ENCODE data around the gene PHOSPHO2. TPM values are rescaled to one million over a fixed set of nuclear protein-coding genes. Genes with fewer than 3 reads are reported as not detected.

Gene PHOSPHO2
- total and polyA plus RNA-seq, 10 of the 15 experiments (the other 5 are each of a cell fraction or from before 2014, with no cell fraction given): 2.7 to 7.6 (median 4.2) TPM

DNA sequence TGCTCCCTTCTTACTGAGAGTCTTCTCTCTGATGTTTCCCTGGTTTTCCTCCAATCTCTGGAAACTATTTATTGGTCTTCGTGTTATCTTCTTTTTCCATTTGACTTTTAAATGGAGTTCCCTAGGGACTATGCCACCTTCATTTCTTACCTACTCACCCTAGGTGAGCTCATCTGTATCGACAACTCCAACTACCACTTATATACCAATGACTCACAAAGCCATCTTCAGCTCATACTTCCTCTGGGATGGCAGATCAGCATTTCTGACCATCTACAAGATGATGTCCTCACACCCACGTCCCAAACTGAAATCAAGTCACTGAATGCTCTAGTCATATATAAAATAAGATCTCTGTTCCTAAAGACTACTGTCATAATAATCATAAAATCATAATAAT lies 40.6 kb upstream of the PHOSPHO2 start (continued):
- TF ChIP-seq, protein P1, sequence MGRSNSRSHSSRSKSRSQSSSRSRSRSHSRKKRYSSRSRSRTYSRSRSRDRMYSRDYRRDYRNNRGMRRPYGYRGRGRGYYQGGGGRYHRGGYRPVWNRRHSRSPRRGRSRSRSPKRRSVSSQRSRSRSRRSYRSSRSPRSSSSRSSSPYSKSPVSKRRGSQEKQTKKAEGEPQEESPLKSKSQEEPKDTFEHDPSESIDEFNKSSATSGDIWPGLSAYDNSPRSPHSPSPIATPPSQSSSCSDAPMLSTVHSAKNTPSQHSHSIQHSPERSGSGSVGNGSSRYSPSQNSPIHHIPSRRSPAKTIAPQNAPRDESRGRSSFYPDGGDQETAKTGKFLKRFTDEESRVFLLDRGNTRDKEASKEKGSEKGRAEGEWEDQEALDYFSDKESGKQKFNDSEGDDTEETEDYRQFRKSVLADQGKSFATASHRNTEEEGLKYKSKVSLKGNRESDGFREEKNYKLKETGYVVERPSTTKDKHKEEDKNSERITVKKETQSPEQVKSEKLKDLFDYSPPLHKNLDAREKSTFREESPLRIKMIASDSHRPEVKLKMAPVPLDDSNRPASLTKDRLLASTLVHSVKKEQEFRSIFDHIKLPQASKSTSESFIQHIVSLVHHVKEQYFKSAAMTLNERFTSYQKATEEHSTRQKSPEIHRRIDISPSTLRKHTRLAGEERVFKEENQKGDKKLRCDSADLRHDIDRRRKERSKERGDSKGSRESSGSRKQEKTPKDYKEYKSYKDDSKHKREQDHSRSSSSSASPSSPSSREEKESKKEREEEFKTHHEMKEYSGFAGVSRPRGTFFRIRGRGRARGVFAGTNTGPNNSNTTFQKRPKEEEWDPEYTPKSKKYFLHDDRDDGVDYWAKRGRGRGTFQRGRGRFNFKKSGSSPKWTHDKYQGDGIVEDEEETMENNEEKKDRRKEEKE (IDR thresholded peaks at IDR 0.05): no peak
- no peak for TF ChIP-seq TBL1XR1 (IDR thresholded peaks at IDR 0.05; ENCODE audit: low read depth, low read length)
- TF ChIP-seq, protein P2, sequence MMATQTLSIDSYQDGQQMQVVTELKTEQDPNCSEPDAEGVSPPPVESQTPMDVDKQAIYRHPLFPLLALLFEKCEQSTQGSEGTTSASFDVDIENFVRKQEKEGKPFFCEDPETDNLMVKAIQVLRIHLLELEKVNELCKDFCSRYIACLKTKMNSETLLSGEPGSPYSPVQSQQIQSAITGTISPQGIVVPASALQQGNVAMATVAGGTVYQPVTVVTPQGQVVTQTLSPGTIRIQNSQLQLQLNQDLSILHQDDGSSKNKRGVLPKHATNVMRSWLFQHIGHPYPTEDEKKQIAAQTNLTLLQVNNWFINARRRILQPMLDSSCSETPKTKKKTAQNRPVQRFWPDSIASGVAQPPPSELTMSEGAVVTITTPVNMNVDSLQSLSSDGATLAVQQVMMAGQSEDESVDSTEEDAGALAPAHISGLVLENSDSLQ (IDR thresholded peaks at IDR 0.05): no peak

DNA sequence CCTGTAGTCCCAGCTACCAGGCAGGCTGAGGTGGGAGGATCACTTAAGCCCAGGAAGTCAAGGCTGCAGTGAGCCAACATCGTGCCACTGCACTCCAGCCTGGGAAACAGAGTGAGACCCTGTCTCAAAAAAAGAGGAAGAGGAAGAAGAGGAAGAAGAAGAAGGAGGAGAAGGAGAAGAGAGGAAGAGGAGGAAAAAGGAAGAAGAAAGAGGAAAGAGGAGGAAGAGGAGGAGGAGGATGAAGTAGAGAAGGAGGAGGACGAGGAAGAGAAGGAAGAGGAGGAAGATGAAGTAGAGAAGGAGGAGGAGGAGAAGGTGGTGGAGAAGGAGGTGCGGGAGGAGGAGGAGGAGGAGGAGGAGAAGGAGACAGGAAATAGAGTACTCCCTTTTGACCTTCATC lies 38.1 kb upstream of the PHOSPHO2 start:
- WGBS (ENCODE audit: insufficient coverage, insufficient replicate concordance, low lambda C conversion rate, missing lambda C conversion rate): 28% methylated on average over 3 of the region's 3 CpGs
- SMC1A ChIA-PET (ENCODE audit: uncharacterized antibody, unreplicated experiment): interaction anchor here (1.2 to 1.3 kb wide), 2 partner anchors 9 to 83 kb away, joined by 4 to 6 read pairs; partner anchors contain the start of gene FASTKD1
- no peak for FAIRE-seq

More for the DNA sequence above, 38.1 kb upstream of the PHOSPHO2 start:
- Histone ChIP-seq H3K27ac (ENCODE audit: control insufficient read depth, insufficient read depth) (no peak overlapping the region), H4K20me1 (ENCODE audit: control insufficient read depth, insufficient read depth) (no peaks in the 10 kb centered on the region), H3K4me1 (ENCODE audit: control insufficient read depth, insufficient read depth, low read length) (no peaks in the 10 kb centered on the region; the same call in 1 of the 2 replicates), H3K9me3 (replicated peaks; ENCODE audit: control insufficient read depth, insufficient read depth, low read length) (no peaks in the 10 kb centered on the region), H3K36me3 (ENCODE audit: control insufficient read depth in 2 of 2, insufficient read depth in 2 of 2, low read length in 1 of 2) (no peaks in the 10 kb centered on the region), H2AFZ (ENCODE audit: control insufficient read depth, low read depth, low read length) (no peak overlapping the region), H3K79me2 (ENCODE audit: control insufficient read depth, insufficient read depth, low read length) (no peaks in the 10 kb centered on the region), H3K4me3 (no peak overlapping the region), H3K27me3 (replicated peaks in 1 of 2; ENCODE audit: control insufficient read depth in 2 of 2, insufficient read depth in 2 of 2, low read length in 1 of 2) (no peaks in the 10 kb centered on the region), H3K4me2 (ENCODE audit: control insufficient read depth, insufficient read depth) (no peak overlapping the region), H3K9ac (ENCODE audit: control insufficient read depth, insufficient read depth, low read length) (no peak overlapping the region)
- in situ Hi-C loops (cut with MboI): no loop called here
- intact Hi-C loops (cut with micrococcal nuclease; ENCODE audit: unreplicated experiment): no loop called here
- no TSS peak for BruUV-seq (replicated peaks)
- CTCF ChIA-PET: interaction anchor here (1.2 to 1.7 kb wide), 3 partner anchors 12 to 21 kb away, joined by 3 to 5 read pairs (median 4); no protein-coding TSS in a partner anchor
- no peak for ATAC-seq
- DNase-seq (ENCODE audit: low read depth, low spot score): no peak
- TF ChIP-seq, protein P3, sequence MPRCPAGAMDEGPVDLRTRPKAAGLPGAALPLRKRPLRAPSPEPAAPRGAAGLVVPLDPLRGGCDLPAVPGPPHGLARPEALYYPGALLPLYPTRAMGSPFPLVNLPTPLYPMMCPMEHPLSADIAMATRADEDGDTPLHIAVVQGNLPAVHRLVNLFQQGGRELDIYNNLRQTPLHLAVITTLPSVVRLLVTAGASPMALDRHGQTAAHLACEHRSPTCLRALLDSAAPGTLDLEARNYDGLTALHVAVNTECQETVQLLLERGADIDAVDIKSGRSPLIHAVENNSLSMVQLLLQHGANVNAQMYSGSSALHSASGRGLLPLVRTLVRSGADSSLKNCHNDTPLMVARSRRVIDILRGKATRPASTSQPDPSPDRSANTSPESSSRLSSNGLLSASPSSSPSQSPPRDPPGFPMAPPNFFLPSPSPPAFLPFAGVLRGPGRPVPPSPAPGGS (IDR thresholded peaks at IDR 0.05; ENCODE audit: borderline replicate concordance, insufficient read depth, low read depth, low read length, poor library complexity, severe bottlenecking): no peak
- TF ChIP-seq BMI1 (IDR thresholded peaks at IDR 0.05; ENCODE audit: borderline replicate concordance) (no peak), FOS (IDR thresholded peaks at IDR 0.05; ENCODE audit: borderline replicate concordance, extremely low read depth, insufficient read length) (no peak), BRCA1 (IDR thresholded peaks at IDR 0.05; ENCODE audit: low read depth, low read length) (no peak), RB1 (IDR thresholded peaks at IDR 0.05; ENCODE audit: borderline replicate concordance) (no peak), SIN3A (IDR thresholded peaks at IDR 0.05; ENCODE audit: low read depth, low read length) (no peak)
- TF ChIP-seq, protein P4, sequence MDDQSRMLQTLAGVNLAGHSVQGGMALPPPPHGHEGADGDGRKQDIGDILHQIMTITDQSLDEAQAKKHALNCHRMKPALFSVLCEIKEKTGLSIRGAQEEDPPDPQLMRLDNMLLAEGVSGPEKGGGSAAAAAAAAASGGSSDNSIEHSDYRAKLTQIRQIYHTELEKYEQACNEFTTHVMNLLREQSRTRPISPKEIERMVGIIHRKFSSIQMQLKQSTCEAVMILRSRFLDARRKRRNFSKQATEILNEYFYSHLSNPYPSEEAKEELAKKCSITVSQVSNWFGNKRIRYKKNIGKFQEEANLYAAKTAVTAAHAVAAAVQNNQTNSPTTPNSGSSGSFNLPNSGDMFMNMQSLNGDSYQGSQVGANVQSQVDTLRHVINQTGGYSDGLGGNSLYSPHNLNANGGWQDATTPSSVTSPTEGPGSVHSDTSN (IDR thresholded peaks at IDR 0.05; ENCODE audit: insufficient replicate concordance, low read depth, low read length): no peak
- POLR2A ChIA-PET: no interaction called here
- RAD21 ChIA-PET (ENCODE audit: unreplicated experiment): interaction anchor here (0.6 kb wide), 1 partner anchor 162 kb away, joined by 3 read pairs; no protein-coding TSS in a partner anchor
